GM19455 (cell line): Measurements from ENCODE around the gene ALKBH2.

Experiments
- ATAC-seq: cut with Tn5 transposase; IDR thresholded peaks from one replicate; pipeline ENCODE4 v1.9.1; 2021; ENCODE audit not compliant: unreplicated experiment

Gene ALKBH2

DNA sequence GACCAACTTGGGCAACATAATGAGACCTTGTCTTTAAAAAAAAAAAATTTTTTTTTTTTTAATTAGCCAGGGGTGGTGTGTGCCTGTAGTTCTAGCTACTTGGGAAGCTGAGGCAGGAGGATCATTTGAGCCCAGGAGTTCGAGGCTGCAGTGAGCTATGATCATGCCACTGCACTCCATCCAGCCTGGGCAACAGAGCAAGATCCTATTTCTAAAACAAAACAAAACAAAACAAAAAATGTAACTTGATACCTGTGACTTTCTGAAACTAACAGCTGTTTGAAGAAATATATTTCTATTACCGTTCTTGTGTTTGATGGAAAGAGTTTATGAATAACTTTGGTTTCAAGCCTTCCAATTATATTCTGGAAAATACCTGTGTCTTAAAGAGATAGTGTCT lies 21.4 kb upstream of the ALKBH2 start:
- ATAC-seq, result no peak

GRCh38 chr12:109113661-109114321 lies 20.5 kb upstream of the ALKBH2 start:
- no peak for ATAC-seq

GRCh38 chr12:109112720-109113465 lies 19.6 kb upstream of the ALKBH2 start:
- no peak for ATAC-seq

GRCh38 chr12:109110988-109111495 lies 17.8 kb upstream of the ALKBH2 start:
- ATAC-seq, result peak; percentile 85

GRCh38 chr12:109109746-109110350 lies 16.6 kb upstream of the ALKBH2 start:
- ATAC-seq, result no peak

GRCh38 chr12:109105176-109105575 lies 11.9 kb upstream of the ALKBH2 start:
- ATAC-seq, result no peak

DNA sequence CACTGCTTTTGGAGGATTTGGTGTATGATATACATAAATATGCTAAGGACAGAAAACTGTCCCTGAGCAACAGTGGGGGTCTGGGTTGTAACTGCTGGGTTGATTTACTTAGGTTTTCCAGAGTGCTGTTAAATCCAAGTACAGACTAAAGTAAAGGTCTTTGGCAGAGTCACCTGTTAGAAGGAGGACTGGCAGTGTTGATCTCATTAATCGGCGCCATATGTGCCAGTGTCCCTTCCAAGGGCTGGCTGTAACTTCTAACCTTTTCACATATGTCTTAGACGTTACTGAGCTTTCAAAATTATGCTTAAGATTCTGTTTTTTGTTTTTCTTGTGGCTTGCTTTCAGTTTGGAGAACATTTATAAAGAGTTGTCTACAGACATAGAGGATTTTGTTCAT lies 9.2 kb upstream of the ALKBH2 start:
- ATAC-seq, result no peak

GRCh38 chr12:109100741-109101140 lies 7.5 kb upstream of the ALKBH2 start:
- ATAC-seq, result no peak

- ATAC-seq, result no peak
Observed at GRCh38 chr12:109099431-109100020, 6.3 kb upstream of the ALKBH2 start.

- ATAC-seq, result no peak
Observed at GRCh38 chr12:109098651-109099050, 5.4 kb upstream of the ALKBH2 start.

DNA sequence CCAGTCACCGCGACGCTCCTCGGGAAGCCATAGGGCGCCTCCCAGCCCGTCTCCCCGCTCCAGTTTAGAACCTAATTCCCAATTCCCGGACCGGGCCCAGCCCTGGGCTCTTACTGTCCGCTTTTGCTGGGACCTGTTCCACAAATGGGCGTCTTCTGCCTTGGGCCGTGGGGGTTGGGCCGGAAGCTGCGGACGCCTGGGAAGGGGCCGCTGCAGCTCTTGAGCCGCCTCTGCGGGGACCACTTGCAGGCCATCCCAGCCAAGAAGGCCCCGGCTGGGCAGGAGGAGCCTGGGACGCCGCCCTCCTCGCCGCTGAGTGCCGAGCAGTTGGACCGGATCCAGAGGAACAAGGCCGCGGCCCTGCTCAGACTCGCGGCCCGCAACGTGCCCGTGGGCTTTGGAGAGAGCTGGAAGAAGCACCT lies 4.9 kb upstream of the ALKBH2 start:
- peak; percentile 30 for ATAC-seq

DNA sequence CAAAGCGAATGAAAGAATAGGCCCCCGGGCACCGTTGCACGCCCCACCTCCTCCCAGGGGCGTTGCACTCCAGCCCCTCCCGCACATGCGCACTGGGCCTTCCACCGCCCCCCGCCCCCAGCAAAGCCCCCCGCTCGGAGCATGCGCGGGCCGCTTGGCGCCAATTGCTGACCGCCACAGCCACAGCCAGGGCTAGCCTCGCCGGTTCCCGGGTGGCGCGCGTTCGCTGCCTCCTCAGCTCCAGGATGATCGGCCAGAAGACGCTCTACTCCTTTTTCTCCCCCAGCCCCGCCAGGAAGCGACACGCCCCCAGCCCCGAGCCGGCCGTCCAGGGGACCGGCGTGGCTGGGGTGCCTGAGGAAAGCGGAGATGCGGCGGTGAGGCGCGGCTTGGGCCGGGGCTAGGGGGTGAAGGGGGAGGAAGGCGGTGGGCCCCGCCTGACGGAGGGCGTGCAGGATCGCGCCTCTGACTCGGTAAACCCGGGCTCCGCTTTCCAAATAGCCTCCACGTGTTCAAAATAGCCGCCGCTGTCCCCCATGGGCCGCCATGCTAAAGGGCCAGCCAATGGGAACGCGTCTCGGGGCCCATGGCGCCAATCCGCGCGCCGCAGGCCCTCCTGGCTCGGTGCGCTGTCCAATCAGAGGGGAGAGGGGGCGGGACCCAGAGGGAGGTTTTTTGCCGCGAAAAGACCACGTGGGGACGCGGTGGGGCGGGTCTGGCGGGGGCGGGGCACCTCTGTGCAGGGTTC lies 4.3 kb upstream of the ALKBH2 start, which contains the start of gene UNG:
UNG (plus strand) TSS at position 163 of the 748 bp plus-strand sequence; CDS start at position 246, 83 bp downstream.
- peak; percentile 93 for ATAC-seq

DNA sequence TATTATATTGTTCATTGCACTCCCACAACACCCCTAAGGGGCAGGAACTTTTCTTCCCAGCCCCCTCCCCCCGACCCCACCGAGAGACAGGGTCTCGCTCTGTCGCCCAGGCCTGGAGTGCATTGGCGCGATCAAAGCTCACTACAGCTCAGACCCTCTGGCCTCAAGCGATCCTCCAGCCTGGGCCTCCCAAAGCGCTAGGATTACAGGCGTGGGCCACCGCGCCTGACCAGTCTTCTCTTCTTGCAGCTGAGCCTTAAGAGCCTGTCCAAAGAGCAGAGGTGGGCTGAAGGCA lies 3.8 kb upstream of the ALKBH2 start:
- no peak for ATAC-seq

- ATAC-seq, result no peak
Observed at GRCh38 chr12:109092497-109093021, 713 bp downstream of the ALKBH2 start.

DNA sequence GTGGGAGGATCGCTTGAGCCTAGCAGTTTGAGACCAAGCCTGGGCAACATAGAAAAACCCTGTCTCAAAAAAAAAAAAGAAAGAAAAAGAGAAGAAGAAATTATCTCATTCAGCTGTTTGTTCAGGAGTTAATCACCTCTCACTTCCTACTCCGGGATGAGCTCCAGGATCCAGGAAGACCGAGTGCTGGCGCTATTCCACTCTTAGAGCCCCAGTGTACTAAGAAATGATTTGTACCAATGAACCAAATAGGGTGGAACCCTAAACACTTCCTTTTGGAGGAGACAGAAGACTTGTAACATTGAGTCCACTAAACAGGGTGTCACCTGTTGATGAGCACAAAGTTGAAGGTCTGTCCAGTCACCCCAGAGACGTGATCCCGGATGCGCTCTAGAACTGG lies 3.6 kb downstream of the ALKBH2 start:
- ATAC-seq, result no peak

GRCh38 chr12:109088818-109089217 lies 4.5 kb downstream of the ALKBH2 start:
- ATAC-seq, result no peak

DNA sequence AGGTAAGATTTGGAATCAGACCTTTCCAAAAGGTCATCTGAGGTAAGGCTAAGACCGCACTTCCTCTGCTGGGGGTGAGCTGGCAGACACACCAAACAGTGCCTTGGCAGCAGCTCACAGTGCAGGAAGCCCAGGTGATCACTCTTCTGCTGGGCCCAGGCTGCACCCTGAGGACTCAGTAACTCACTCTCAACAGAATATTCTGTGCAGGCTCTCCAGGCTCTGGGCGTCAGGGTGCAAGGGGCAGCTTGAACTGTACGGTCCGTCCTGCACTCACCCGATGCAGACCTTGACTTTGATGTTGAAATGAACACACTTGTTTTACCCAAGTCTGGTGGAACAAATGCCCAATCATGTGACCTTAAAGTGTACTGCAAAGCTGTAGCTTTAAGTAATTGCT lies 6.0 kb downstream of the ALKBH2 start:
- ATAC-seq, result no peak

GRCh38 chr12:109085590-109085989 lies 7.7 kb downstream of the ALKBH2 start:
- no peak for ATAC-seq

DNA sequence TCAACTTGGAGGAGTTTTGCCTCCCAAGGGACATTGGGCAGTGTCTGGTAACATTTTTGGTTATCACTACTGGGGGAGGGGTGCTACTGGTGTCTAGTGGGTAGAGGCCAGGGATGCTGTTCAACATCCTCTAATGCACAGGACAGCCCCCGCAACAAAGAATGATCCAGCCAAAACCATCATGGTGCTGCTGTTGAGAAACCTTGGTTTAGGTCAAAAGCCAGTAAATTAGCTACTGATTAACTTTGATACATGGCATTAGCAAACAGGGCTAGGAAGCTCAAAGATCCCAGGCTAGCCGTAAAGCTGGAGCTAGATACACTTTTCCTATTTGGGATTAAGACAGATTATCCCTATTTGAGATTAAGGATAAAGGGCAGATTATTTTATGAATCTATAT lies 8.8 kb downstream of the ALKBH2 start:
- no peak for ATAC-seq

DNA sequence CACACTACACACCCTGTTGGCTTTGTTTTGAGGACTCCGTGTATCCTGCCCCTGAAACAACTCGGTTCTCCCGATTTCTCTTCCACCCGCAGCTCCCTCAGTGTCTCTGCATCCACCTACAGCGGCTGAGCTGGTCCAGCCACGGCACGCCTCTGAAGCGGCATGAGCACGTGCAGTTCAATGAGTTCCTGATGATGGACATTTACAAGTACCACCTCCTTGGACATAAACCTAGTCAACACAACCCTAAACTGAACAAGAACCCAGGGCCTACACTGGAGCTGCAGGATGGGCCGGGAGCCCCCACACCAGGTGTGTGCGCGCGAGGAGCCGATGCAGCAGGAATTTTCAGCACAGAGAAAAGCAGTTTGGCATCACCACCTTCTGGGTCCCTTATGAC lies 10.5 kb downstream of the ALKBH2 start:
- ATAC-seq, result no peak

DNA sequence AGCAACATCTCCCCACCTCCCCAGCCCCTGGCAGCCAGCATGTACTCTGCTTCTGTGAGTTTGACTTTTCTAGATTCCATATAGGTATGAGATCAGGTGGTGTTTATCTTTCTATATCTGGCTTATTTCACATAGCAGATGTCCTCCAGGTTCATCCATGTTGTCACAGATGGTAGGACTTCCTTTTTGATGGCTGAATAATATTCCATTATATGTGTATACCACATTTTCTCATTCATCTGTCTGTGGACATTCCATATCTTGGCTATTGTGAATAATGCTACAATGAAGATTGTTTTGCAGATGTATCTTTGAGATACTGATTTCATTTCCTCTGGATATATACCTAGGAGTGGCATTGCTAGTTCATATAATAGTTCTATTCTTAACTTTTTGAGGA lies 18.4 kb downstream of the ALKBH2 start:
- ATAC-seq, result no peak
